IMR-90 (cell line): ENCODE data around the gene LRRC61. TPM values are rescaled to one million over a fixed set of nuclear protein-coding genes. Genes with fewer than 3 reads are reported as not detected.

Experiments
- ATAC-seq: fragments of 200-7000 bp; cut with Tn5 transposase; 2 replicates; pipeline ENCODE4 v1.9.1; 2020; ENCODE audit warnings: low read depth, mild to moderate bottlenecking, moderate library complexity
- BruUV-seq: library from RNA; stranded (reverse); fragments of 400-500 nt; replicated peaks from 2 replicates; lab custom pipeline; 2021; lab: Mats Ljungman, UMichigan
- CTCF ChIA-PET: fragments of 300-600 bp; formaldehyde crosslinking; extraction: SDS; loops from one replicate; lab custom pipeline; 2021; ENCODE audit warnings: antibody characterized with exemption; lab: Yijun Ruan, JAX
- POLR2A ChIA-PET: fragments of 300-600 bp; sonication (Branson Sonifier 250); formaldehyde crosslinking; loops from one replicate; lab custom pipeline; 2022; ENCODE audit warnings: antibody characterized with exemption; ENCODE audit not compliant: unreplicated experiment; lab: Charles Lee
- DNase-seq: peaks from one replicate; pipeline ENCODE4 v3.0.0; 2013
- H2AFZ ChIP-seq: replicated peaks from 2 replicates; pipeline ENCODE3; 2013; ENCODE audit warnings: low read length, mild to moderate bottlenecking; ENCODE audit not compliant: poor library complexity
- H2AK5ac ChIP-seq: 2 replicates; pipeline ENCODE4 v1.6.1; 2013; ENCODE audit warnings: low read depth, low read length, inconsistent platforms
- H2AK9ac ChIP-seq: replicated peaks from 2 replicates; pipeline ENCODE3; 2013; ENCODE audit warnings: mild to moderate bottlenecking, low read depth, low read length, moderate library complexity; ENCODE audit not compliant: poor library complexity
- H2BK120ac ChIP-seq: 2 replicates; pipeline ENCODE4 v1.6.1; 2013; ENCODE audit warnings: low read depth, low read length, inconsistent platforms
- H2BK15ac ChIP-seq: 3 replicates; pipeline ENCODE4 v1.6.1; 2013; ENCODE audit warnings: low read depth, low read length, inconsistent platforms
- H2BK20ac ChIP-seq: 2 replicates; pipeline ENCODE4 v1.6.1; 2013; ENCODE audit warnings: low read depth, mild to moderate bottlenecking, inconsistent platforms, low read length, moderate library complexity
- H2BK5ac ChIP-seq: 2 replicates; pipeline ENCODE4 v1.6.1; 2013; ENCODE audit warnings: mild to moderate bottlenecking, low read depth, low read length, inconsistent platforms; ENCODE audit not compliant: poor library complexity, severe bottlenecking
- H3K14ac ChIP-seq: replicated peaks from 2 replicates; pipeline ENCODE4 v1.6.1; 2013; ENCODE audit warnings: low read depth, low read length, inconsistent platforms
- H3K18ac ChIP-seq: 2 replicates; pipeline ENCODE4 v1.6.1; 2013; ENCODE audit warnings: low read depth, low read length, control low read depth
- H3K23ac ChIP-seq: 2 replicates; pipeline ENCODE4 v1.6.1; 2013; ENCODE audit warnings: low read depth, low read length, inconsistent platforms
- H3K27ac ChIP-seq: 2 replicates; pipeline ENCODE4 v1.5.1; 2013; ENCODE audit warnings: mild to moderate bottlenecking, control low read depth, low read length; ENCODE audit not compliant: insufficient read depth
- H3K27me3 ChIP-seq: 2 replicates; pipeline ENCODE4 v1.6.1; 2013; ENCODE audit warnings: low read length; ENCODE audit not compliant: control insufficient read depth, insufficient read depth
- H3K36me3 ChIP-seq: 2 replicates; pipeline ENCODE4 v1.6.1; 2013; ENCODE audit warnings: low read length, mixed read lengths; ENCODE audit not compliant: control insufficient read depth, insufficient read depth
- H3K4ac ChIP-seq: 2 replicates; pipeline ENCODE4 v1.6.1; 2013; ENCODE audit warnings: low read depth, low read length, inconsistent platforms
- H3K4me1 ChIP-seq: 2 replicates; pipeline ENCODE4 v1.6.1; 2013; ENCODE audit warnings: low read length, mixed read lengths; ENCODE audit not compliant: control insufficient read depth, insufficient read depth
- H3K4me2 ChIP-seq: 2 replicates; pipeline ENCODE4 v1.6.1; 2013; ENCODE audit warnings: low read depth, mild to moderate bottlenecking, control low read depth, low read length, moderate library complexity
- H3K4me3 ChIP-seq: 2 replicates; pipeline ENCODE4 v1.5.1; 2013; ENCODE audit warnings: low read depth, mild to moderate bottlenecking, control low read depth, low read length, moderate library complexity; ENCODE audit not compliant: insufficient read depth
- H3K56ac ChIP-seq: 2 replicates; pipeline ENCODE4 v1.6.1; 2013; ENCODE audit warnings: low read length, inconsistent platforms; ENCODE audit not compliant: insufficient read depth; ENCODE audit errors: extremely low read depth
- H3K79me1 ChIP-seq, 2 experiments: 2 replicates each; pipeline ENCODE4 v1.6.1; 2013; ENCODE audit warnings: low read length in 2 of 2, inconsistent platforms in 1 of 2, low read depth in 1 of 2
- H3K9ac ChIP-seq: 2 replicates; pipeline ENCODE4 v1.6.1; 2013; ENCODE audit warnings: low read depth, low read length, control low read depth
- H3K9me1 ChIP-seq: 2 replicates; pipeline ENCODE4 v1.6.1; 2013; ENCODE audit warnings: low read length, inconsistent platforms; ENCODE audit not compliant: insufficient read depth
- H3K9me3 ChIP-seq: 2 replicates; pipeline ENCODE4 v1.6.1; 2013; ENCODE audit warnings: low read length; ENCODE audit not compliant: control insufficient read depth, insufficient read depth
- H4K20me1 ChIP-seq: 2 replicates; pipeline ENCODE4 v1.6.1; 2013; ENCODE audit warnings: low read length, inconsistent platforms; ENCODE audit not compliant: insufficient read depth
- H4K5ac ChIP-seq: 2 replicates; pipeline ENCODE4 v1.6.1; 2013; ENCODE audit warnings: mild to moderate bottlenecking, low read depth, low read length, control low read depth
- H4K8ac ChIP-seq, 2 experiments: 2 replicates each; pipeline ENCODE4 v1.6.1; 2013; ENCODE audit warnings: low read depth in 2 of 2, low read length in 2 of 2, control low read depth in 1 of 2, inconsistent platforms in 1 of 2
- H4K91ac ChIP-seq: 2 replicates; pipeline ENCODE4 v1.6.1; 2013; ENCODE audit warnings: low read depth, low read length, inconsistent platforms; ENCODE audit not compliant: insufficient read depth
- BHLHE40 ChIP-seq: fragments of 150-350 bp; IDR thresholded peaks from 2 replicates; pipeline ENCODE4 v1.6.1; 2016; ENCODE audit warnings: mild to moderate bottlenecking, low read depth, low read length
- CEBPB ChIP-seq: IDR thresholded peaks from 2 replicates; pipeline ENCODE4 v1.6.1; 2012; ENCODE audit warnings: low read depth, low read length, improper control_type of control experiment
- CHD1 ChIP-seq: IDR thresholded peaks from 2 replicates; pipeline ENCODE4 v1.6.1; 2012; ENCODE audit warnings: low read depth, low read length, improper control_type of control experiment
- CTCF ChIP-seq: conservative IDR thresholded peaks from 2 replicates; pipeline ENCODE4 v1.5.1; 2012; ENCODE audit warnings: mild to moderate bottlenecking, low read depth, low read length, improper control_type of control experiment
- FOS ChIP-seq: fragments of 150-350 bp; IDR thresholded peaks from 2 replicates; pipeline ENCODE4 v1.6.1; 2016; ENCODE audit warnings: low read depth, low read length
- MAFK ChIP-seq: IDR thresholded peaks from 2 replicates; pipeline ENCODE4 v1.6.1; 2012; ENCODE audit warnings: low read depth, low read length, improper control_type of control experiment
- MXI1 ChIP-seq: IDR thresholded peaks from 2 replicates; pipeline ENCODE4 v1.6.1; 2012; ENCODE audit warnings: low read depth, mild to moderate bottlenecking, low read length, moderate library complexity, borderline replicate concordance
- POLR2A ChIP-seq: IDR thresholded peaks from 2 replicates; pipeline ENCODE4 v1.6.1; 2012; ENCODE audit warnings: mild to moderate bottlenecking, low read depth, low read length
- RAD21 ChIP-seq: IDR thresholded peaks from 2 replicates; pipeline ENCODE4 v1.6.1; 2012; ENCODE audit warnings: low read length, improper control_type of control experiment
- RCOR1 ChIP-seq: IDR thresholded peaks from 2 replicates; pipeline ENCODE4 v1.6.1; 2012; ENCODE audit warnings: mild to moderate bottlenecking, low read length, improper control_type of control experiment; ENCODE audit not compliant: insufficient replicate concordance
- WGBS, 2 experiments: methylation state at CpG; one replicate each; pipeline versions ENCODE4 v1.1.5 to v1.1.7; 2013; ENCODE audit warnings: missing lambda C conversion rate in 2 of 2; ENCODE audit not compliant: insufficient read length in 1 of 2; ENCODE audit errors: extremely low coverage in 2 of 2; 5-methylcytosine and 5-hydroxymethylcytosine counted together
- dilution Hi-C: fragments of 300-500 bp; cut with HindIII; formaldehyde crosslinking; loops from one replicate; pipeline ENCODE4 v1.14.3; 2018; ENCODE audit warnings: low sequenced_read_pairs; ENCODE audit not compliant: unreplicated experiment
- in situ Hi-C: fragments of 300-500 bp; cut with MboI; formaldehyde crosslinking; loops from 3 replicates; pipeline ENCODE4 v1.14.3; 2019; ENCODE audit warnings: low sequenced_read_pairs, inconsistent platforms, mixed read lengths
- intact Hi-C: fragments of 100-400 bp; cut with micrococcal nuclease; formaldehyde crosslinking; loops from 2 replicates; pipeline ENCODE4 v1.10.0; 2022
- polyA plus RNA-seq, 3 experiments: library from polyadenylated mRNA; depleted of rRNA; stranded (reverse); fragments of >200 nt; gene quantifications; 2 replicates each; pipeline ENCODE4 v1.2.3, GENCODE V29; 2012; ENCODE audit warnings: low replicate concordance in 1 of 3
- total RNA-seq: library from RNA; depleted of rRNA; stranded (reverse); fragments of >200 nt; gene quantifications from 2 replicates; pipeline ENCODE4 v1.2.3, GENCODE V29; 2012
- TF ChIP-seq, protein P1 (sequence below): fragments of 150-350 bp; IDR thresholded peaks from 2 replicates; pipeline ENCODE4 v1.6.1; 2016; ENCODE audit warnings: low read depth, mild to moderate bottlenecking, low read length, moderate library complexity, borderline replicate concordance
- TF ChIP-seq, protein P2 (sequence below): fragments of 150-350 bp; IDR thresholded peaks from 2 replicates; pipeline ENCODE4 v1.6.1; 2017; ENCODE audit warnings: mild to moderate bottlenecking, antibody characterized with exemption, low read length, low read depth

LRRC61 gene
- total and polyA plus RNA-seq, 2 of the 4 experiments (the other 2 are of a cell fraction): 0.07 TPM; not detected in 1

- Histone ChIP-seq H3K4me1 (peaks cover 18% of the 10 kb centered on the region), H4K5ac (peak overlapping the region; percentile 87), H2AK5ac (no peak overlapping the region), H2BK15ac (no peak overlapping the region), H3K27ac (peak overlapping the region; percentile 17; the same call in 1 of the 2 replicates), H3K9ac (peak overlapping the region; percentile 28; the same call in 1 of the 2 replicates), H3K4ac (peak overlapping the region; percentile 80; the same call in 1 of the 2 replicates), H3K23ac (0 out of 2 replicates have a peak overlapping the region, but pooled peaks have one; percentile 80), H3K4me3 (peak overlapping the region; percentile 81), H4K20me1 (peaks cover 6% of the 10 kb centered on the region), H3K27me3 (no peaks in the 10 kb centered on the region), H2BK20ac (no peak overlapping the region), H3K9me3 (no peaks in the 10 kb centered on the region), H4K91ac (no peak overlapping the region), H3K79me1 (peaks cover 7 to 25% of the 10 kb centered on the region in 2 experiments; a peak in 3 of 4 replicates), H2AK9ac (peak overlapping the region; percentile 91), H4K8ac (peak overlapping the region; percentile 85 to 90), H3K56ac (no peak overlapping the region), H2BK120ac (no peak overlapping the region), H2AFZ (peak overlapping the region; percentile 97), H3K14ac (no peak overlapping the region), H3K18ac (no peak overlapping the region), H3K9me1 (no peaks in the 10 kb centered on the region; the same call in 1 of the 2 replicates), H3K4me2 (peak overlapping the region; percentile 71), H2BK5ac (no peak overlapping the region), H3K36me3 (peaks cover 21% of the 10 kb centered on the region; the same call in 1 of the 2 replicates)
- in situ Hi-C loops (no loop called here), intact Hi-C loops (no loop called here), dilution Hi-C loops (no loop called here)
- ATAC-seq (no peak), DNase-seq (peak; percentile 46)
- CTCF ChIA-PET: interaction anchor here (1.0 kb wide), 1 partner anchor 12 kb away, joined by 3 read pairs; no protein-coding TSS in a partner anchor
- no TSS peak for BruUV-seq
- TF ChIP-seq RCOR1: peak; percentile 79
- TF ChIP-seq, protein P1, sequence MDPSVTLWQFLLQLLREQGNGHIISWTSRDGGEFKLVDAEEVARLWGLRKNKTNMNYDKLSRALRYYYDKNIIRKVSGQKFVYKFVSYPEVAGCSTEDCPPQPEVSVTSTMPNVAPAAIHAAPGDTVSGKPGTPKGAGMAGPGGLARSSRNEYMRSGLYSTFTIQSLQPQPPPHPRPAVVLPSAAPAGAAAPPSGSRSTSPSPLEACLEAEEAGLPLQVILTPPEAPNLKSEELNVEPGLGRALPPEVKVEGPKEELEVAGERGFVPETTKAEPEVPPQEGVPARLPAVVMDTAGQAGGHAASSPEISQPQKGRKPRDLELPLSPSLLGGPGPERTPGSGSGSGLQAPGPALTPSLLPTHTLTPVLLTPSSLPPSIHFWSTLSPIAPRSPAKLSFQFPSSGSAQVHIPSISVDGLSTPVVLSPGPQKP: no peak
- no peak for TF ChIP-seq MAFK
- TF ChIP-seq CTCF: no peak
- TF ChIP-seq BHLHE40: no peak
- TF ChIP-seq RAD21: no peak
- peak; percentile 42; the same call in 1 of the 2 replicates for TF ChIP-seq FOS
- no peak for TF ChIP-seq CEBPB
- TF ChIP-seq, protein P2, sequence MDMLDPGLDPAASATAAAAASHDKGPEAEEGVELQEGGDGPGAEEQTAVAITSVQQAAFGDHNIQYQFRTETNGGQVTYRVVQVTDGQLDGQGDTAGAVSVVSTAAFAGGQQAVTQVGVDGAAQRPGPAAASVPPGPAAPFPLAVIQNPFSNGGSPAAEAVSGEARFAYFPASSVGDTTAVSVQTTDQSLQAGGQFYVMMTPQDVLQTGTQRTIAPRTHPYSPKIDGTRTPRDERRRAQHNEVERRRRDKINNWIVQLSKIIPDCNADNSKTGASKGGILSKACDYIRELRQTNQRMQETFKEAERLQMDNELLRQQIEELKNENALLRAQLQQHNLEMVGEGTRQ: no peak
- no peak for TF ChIP-seq MXI1
- TF ChIP-seq CHD1: no peak
- TF ChIP-seq POLR2A: no peak
- WGBS, 2 experiments: 20% methylated on average over 2 of the region's 8 CpGs; no CpG with 5 or more reads in 1 of the 2 experiments
- POLR2A ChIA-PET: interaction anchor here (0.5 kb wide), 1 partner anchor 52 kb away, joined by 3 read pairs; no protein-coding TSS in a partner anchor
Observed at GRCh38 chr7:150367677-150368095, 44.5 kb downstream of the LRRC61 start.
